ENCODE data around the gene DIPK1B.
A peak's percentile ranks its signal among the peaks of the same experiment; 100 is the strongest.

DIPK1B gene

GRCh38 chr9:136757751-136758140 is 45.4 kb downstream of the DIPK1B start:
- Histone ChIP-seq H3K36me3 (replicated peaks in 1 of 2; ENCODE audit: control insufficient read depth in 2 of 2, insufficient read depth in 2 of 2, low read length in 2 of 2) (no peaks in the 10 kb centered on the region), H3K4ac (ENCODE audit: low read length) (no peak overlapping the region), H2AFZ (ENCODE audit: low read length) (no peak overlapping the region), H3K79me1 (ENCODE audit: low read depth, low read length) (no peaks in the 10 kb centered on the region), H2BK5ac (ENCODE audit: low read length) (no peak overlapping the region), H3K4me3 (ENCODE audit: low read length in 2 of 2) (no peak overlapping the region), H4K8ac (ENCODE audit: low read depth, low read length) (no peak overlapping the region), H2AK5ac (ENCODE audit: low read depth, low read length) (peak overlapping the region; percentile 96), H2BK15ac (ENCODE audit: low read length) (peak overlapping the region; percentile 77), H3K4me1 (ENCODE audit: control insufficient read depth in 2 of 2, insufficient read depth in 1 of 2, low read depth in 1 of 2, low read length in 2 of 2) (peaks cover 5 to 9% of the 10 kb centered on the region in 2 donors), H3K27me3 (ENCODE audit: control insufficient read depth in 3 of 3, insufficient read depth in 3 of 3, low read depth in 1 of 3, low read length in 3 of 3) (peaks cover 0 to 2% (median 0%) of the 10 kb centered on the region in 3 experiments), H3K18ac (ENCODE audit: low read length) (no peak overlapping the region), H3K9ac (ENCODE audit: low read depth, low read length, poor library complexity) (no peak overlapping the region), H4K91ac (ENCODE audit: low read depth, low read length, poor library complexity) (no peak overlapping the region), H3K14ac (ENCODE audit: low read length) (no peak overlapping the region), H3K9me3 (replicated peaks in 1 of 2; ENCODE audit: control insufficient read depth in 2 of 2, insufficient read depth in 1 of 2, low read depth in 1 of 2, low read length in 2 of 2) (peaks cover 0 to 2% of the 10 kb centered on the region in 2 donors), H2BK120ac (ENCODE audit: low read depth, low read length) (no peak overlapping the region), H2BK12ac (ENCODE audit: low read length) (peak overlapping the region; percentile 90), H3K27ac (replicated peaks; ENCODE audit: low read length) (no peak overlapping the region), H3K4me2 (ENCODE audit: insufficient read depth, low read length, poor library complexity, severe bottlenecking) (no peak overlapping the region), H3K23ac (ENCODE audit: low read depth, low read length, poor library complexity) (peak overlapping the region; percentile 85)
- no CpG with 5 or more reads among the region's 20 CpGs for WGBS, 2 donors (ENCODE audit: extremely low coverage in 2 of 2, insufficient read length in 2 of 2, insufficient replicate concordance in 1 of 2)
- DNase-seq (ENCODE audit: low spot score) = no peak

DNA sequence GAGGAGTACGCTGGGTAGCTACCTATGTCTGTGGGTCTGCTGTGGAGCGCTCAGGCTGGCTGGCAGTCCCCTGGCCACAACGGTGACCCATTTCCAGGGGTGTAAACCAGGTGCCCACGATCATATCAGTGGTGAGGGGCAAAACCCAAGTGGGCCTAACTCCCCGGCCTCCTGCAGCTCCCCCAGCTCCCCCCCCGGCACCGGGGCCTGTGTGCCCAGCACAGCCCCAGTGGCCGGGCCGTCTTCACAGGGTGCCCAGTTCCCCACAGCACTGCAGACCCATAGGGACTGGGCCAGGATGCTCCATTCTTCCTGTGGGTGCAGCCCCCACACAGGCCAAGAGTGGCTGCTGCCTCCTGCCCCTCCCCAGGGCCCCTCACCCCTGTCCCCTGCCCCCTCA is 46.6 kb downstream of the DIPK1B start:
- H3K4me2 ChIP-seq (ENCODE audit: insufficient read depth, low read length, poor library complexity, severe bottlenecking) = no peak overlapping the region
- H3K4ac ChIP-seq (ENCODE audit: low read length) = no peak overlapping the region
- H2BK120ac ChIP-seq (ENCODE audit: low read depth, low read length) = no peak overlapping the region
- H3K23ac ChIP-seq (ENCODE audit: low read depth, low read length, poor library complexity) = no peak overlapping the region
- H3K27me3 ChIP-seq (ENCODE audit: control insufficient read depth in 3 of 3, insufficient read depth in 3 of 3, low read depth in 1 of 3, low read length in 3 of 3) = peaks cover 0 to 2% (median 0%) of the 10 kb centered on the region in 3 experiments
- H3K36me3 ChIP-seq (replicated peaks in 1 of 2; ENCODE audit: control insufficient read depth in 2 of 2, insufficient read depth in 2 of 2, low read length in 2 of 2) = no peaks in the 10 kb centered on the region
- peaks cover 11% of the 10 kb centered on the region in 2 donors for H3K4me1 ChIP-seq (ENCODE audit: control insufficient read depth in 2 of 2, insufficient read depth in 1 of 2, low read depth in 1 of 2, low read length in 2 of 2)
- no peak overlapping the region for H3K27ac ChIP-seq (replicated peaks; ENCODE audit: low read length)
- no peak overlapping the region for H4K91ac ChIP-seq (ENCODE audit: low read depth, low read length, poor library complexity)
- H2BK12ac ChIP-seq (ENCODE audit: low read length) = peak overlapping the region; percentile 24
- no peak overlapping the region for H3K9ac ChIP-seq (ENCODE audit: low read depth, low read length, poor library complexity)
- H3K79me1 ChIP-seq (ENCODE audit: low read depth, low read length) = no peaks in the 10 kb centered on the region
- H2BK5ac ChIP-seq (ENCODE audit: low read length) = no peak overlapping the region
- H3K4me3 ChIP-seq (ENCODE audit: low read length in 2 of 2) = no peak overlapping the region
- H2AFZ ChIP-seq (ENCODE audit: low read length) = no peak overlapping the region
- H4K8ac ChIP-seq (ENCODE audit: low read depth, low read length) = no peak overlapping the region
- WGBS, 2 donors (ENCODE audit: extremely low coverage in 2 of 2, insufficient read length in 2 of 2, insufficient replicate concordance in 1 of 2) = no CpG with 5 or more reads among the region's 9 CpGs
- H3K14ac ChIP-seq (ENCODE audit: low read length) = no peak overlapping the region
- peak overlapping the region; percentile 76 for H2BK15ac ChIP-seq (ENCODE audit: low read length)
- peak overlapping the region; percentile 92 for H2AK5ac ChIP-seq (ENCODE audit: low read depth, low read length)
- peak overlapping the region; percentile 13 for H3K18ac ChIP-seq (ENCODE audit: low read length)
- peaks cover 0 to 2% of the 10 kb centered on the region in 2 donors for H3K9me3 ChIP-seq (replicated peaks in 1 of 2; ENCODE audit: control insufficient read depth in 2 of 2, insufficient read depth in 1 of 2, low read depth in 1 of 2, low read length in 2 of 2)
- no peak for DNase-seq (ENCODE audit: low spot score)

DNA sequence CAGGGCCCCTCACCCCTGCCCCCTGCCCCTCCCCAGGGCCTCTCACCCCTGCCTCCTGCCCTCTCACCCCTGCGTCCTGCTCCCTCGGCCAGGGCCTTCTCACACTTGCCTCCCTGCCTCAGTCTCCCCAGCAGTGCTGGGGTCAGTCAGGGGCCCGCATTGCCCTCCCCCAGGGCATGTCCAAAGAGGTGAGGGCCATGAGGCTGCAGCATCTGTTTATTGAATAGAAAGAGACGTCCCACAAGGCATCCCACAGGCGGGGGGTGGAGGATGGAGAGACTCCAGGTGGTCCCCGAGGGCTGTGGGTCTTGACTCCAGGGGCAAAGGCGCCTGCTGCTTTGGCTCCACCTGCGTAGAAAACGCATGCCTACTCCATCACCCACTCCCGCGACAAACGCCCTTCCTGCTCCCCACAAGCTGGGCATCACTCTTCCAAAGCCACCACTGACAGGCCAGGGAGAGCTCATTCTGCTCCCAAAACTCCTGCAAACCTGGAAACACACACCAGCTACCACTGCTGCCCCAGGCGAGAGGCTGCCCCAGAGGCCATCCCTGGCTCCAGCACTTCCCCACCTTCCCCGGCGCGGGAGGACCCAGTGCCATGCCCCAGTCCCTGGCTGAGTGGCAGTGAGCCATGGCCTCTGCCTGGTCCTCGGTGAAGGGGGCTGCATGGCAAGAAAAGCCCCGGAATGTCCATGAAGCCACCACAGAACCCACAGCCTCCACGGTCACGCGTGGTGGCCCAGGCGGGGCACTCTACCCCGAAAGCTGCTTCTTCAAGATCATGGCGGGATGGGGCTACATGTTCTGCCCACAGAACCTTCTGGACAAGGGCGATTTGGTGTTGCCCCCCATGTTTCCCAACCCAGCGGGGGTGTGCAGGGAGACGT is 47.3 kb downstream of the DIPK1B start:
- DNase-seq (ENCODE audit: low spot score) = no peak
- peak overlapping the region; percentile 76 for H2BK15ac ChIP-seq (ENCODE audit: low read length)
- H3K27ac ChIP-seq (replicated peaks; ENCODE audit: low read length) = no peak overlapping the region
- no peak overlapping the region for H4K91ac ChIP-seq (ENCODE audit: low read depth, low read length, poor library complexity)
- H3K4me1 ChIP-seq (ENCODE audit: control insufficient read depth in 2 of 2, insufficient read depth in 1 of 2, low read depth in 1 of 2, low read length in 2 of 2) = peaks cover 11% of the 10 kb centered on the region in 2 donors
- no peaks in the 10 kb centered on the region for H3K36me3 ChIP-seq (replicated peaks in 1 of 2; ENCODE audit: control insufficient read depth in 2 of 2, insufficient read depth in 2 of 2, low read length in 2 of 2)
- no peak overlapping the region for H2BK120ac ChIP-seq (ENCODE audit: low read depth, low read length)
- H2AFZ ChIP-seq (ENCODE audit: low read length) = peak overlapping the region; percentile 92
- no peak overlapping the region for H3K4ac ChIP-seq (ENCODE audit: low read length)
- no peak overlapping the region for H3K4me2 ChIP-seq (ENCODE audit: insufficient read depth, low read length, poor library complexity, severe bottlenecking)
- H2AK5ac ChIP-seq (ENCODE audit: low read depth, low read length) = peak overlapping the region; percentile 92
- peak overlapping the region; percentile 43 for H3K23ac ChIP-seq (ENCODE audit: low read depth, low read length, poor library complexity)
- H3K14ac ChIP-seq (ENCODE audit: low read length) = peak overlapping the region; percentile 82
- no CpG with 5 or more reads among the region's 27 CpGs for WGBS, 2 donors (ENCODE audit: extremely low coverage in 2 of 2, insufficient read length in 2 of 2, insufficient replicate concordance in 1 of 2)
- peak overlapping the region; percentile 80 for H3K18ac ChIP-seq (ENCODE audit: low read length)
- H3K9me3 ChIP-seq (replicated peaks in 1 of 2; ENCODE audit: control insufficient read depth in 2 of 2, insufficient read depth in 1 of 2, low read depth in 1 of 2, low read length in 2 of 2) = peaks cover 0 to 2% of the 10 kb centered on the region in 2 donors
- peak overlapping the region; percentile 92 for H4K8ac ChIP-seq (ENCODE audit: low read depth, low read length)
- H3K9ac ChIP-seq (ENCODE audit: low read depth, low read length, poor library complexity) = peak overlapping the region; percentile 44
- H3K79me1 ChIP-seq (ENCODE audit: low read depth, low read length) = no peaks in the 10 kb centered on the region
- no peak overlapping the region for H3K4me3 ChIP-seq (ENCODE audit: low read length in 2 of 2)
- H3K27me3 ChIP-seq (ENCODE audit: control insufficient read depth in 3 of 3, insufficient read depth in 3 of 3, low read depth in 1 of 3, low read length in 3 of 3) = no peaks in the 10 kb centered on the region
- peak overlapping the region; percentile 84 for H2BK12ac ChIP-seq (ENCODE audit: low read length)
- peak overlapping the region; percentile 90 for H2BK5ac ChIP-seq (ENCODE audit: low read length)

DNA sequence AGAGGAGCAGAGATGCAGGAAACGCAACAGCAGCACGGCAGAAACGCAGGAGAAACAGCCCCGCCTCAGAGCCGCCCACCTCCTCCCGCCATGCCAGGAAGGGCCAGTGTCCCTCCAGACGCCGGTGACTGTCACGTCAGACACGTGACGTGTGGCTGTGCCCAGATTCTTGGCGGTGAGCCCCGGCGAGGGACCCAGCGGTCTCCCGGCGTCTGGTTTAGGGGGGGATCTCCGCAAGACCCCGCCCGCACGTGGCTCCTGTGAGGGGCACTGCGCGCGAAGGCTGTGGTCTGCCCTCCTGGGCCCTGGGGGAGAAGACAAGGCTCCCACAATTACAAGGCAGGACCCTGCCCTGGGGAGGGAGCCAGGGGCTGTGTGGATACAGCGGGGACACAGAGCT is 48.1 kb downstream of the DIPK1B start:
- H3K23ac ChIP-seq (ENCODE audit: low read depth, low read length, poor library complexity) = no peak overlapping the region
- H3K4me2 ChIP-seq (ENCODE audit: insufficient read depth, low read length, poor library complexity, severe bottlenecking) = no peak overlapping the region
- no CpG with 5 or more reads among the region's 25 CpGs for WGBS, 2 donors (ENCODE audit: extremely low coverage in 2 of 2, insufficient read length in 2 of 2, insufficient replicate concordance in 1 of 2)
- H3K4me1 ChIP-seq (ENCODE audit: control insufficient read depth in 2 of 2, insufficient read depth in 1 of 2, low read depth in 1 of 2, low read length in 2 of 2) = peaks cover 11% of the 10 kb centered on the region in 2 donors
- H3K18ac ChIP-seq (ENCODE audit: low read length) = peak overlapping the region; percentile 6
- no peak overlapping the region for H3K4ac ChIP-seq (ENCODE audit: low read length)
- H3K27ac ChIP-seq (replicated peaks; ENCODE audit: low read length) = no peak overlapping the region
- H3K9me3 ChIP-seq (replicated peaks in 1 of 2; ENCODE audit: control insufficient read depth in 2 of 2, insufficient read depth in 1 of 2, low read depth in 1 of 2, low read length in 2 of 2) = peaks cover 0 to 2% of the 10 kb centered on the region in 2 donors
- no peaks in the 10 kb centered on the region for H3K79me1 ChIP-seq (ENCODE audit: low read depth, low read length)
- H3K4me3 ChIP-seq (ENCODE audit: low read length in 2 of 2) = no peak overlapping the region
- no peak overlapping the region for H3K14ac ChIP-seq (ENCODE audit: low read length)
- no peak overlapping the region for H2BK120ac ChIP-seq (ENCODE audit: low read depth, low read length)
- H2BK12ac ChIP-seq (ENCODE audit: low read length) = no peak overlapping the region
- H2BK15ac ChIP-seq (ENCODE audit: low read length) = peak overlapping the region; percentile 76
- no peak overlapping the region for H4K8ac ChIP-seq (ENCODE audit: low read depth, low read length)
- H2BK5ac ChIP-seq (ENCODE audit: low read length) = no peak overlapping the region
- peak overlapping the region; percentile 38 for H3K9ac ChIP-seq (ENCODE audit: low read depth, low read length, poor library complexity)
- peaks cover 0 to 3% (median 0%) of the 10 kb centered on the region in 3 experiments for H3K27me3 ChIP-seq (ENCODE audit: control insufficient read depth in 3 of 3, insufficient read depth in 3 of 3, low read depth in 1 of 3, low read length in 3 of 3)
- peak overlapping the region; percentile 7 for H2AK5ac ChIP-seq (ENCODE audit: low read depth, low read length)
- no peak overlapping the region for H4K91ac ChIP-seq (ENCODE audit: low read depth, low read length, poor library complexity)
- peak overlapping the region; percentile 92 for H2AFZ ChIP-seq (ENCODE audit: low read length)
- no peak for DNase-seq (ENCODE audit: low spot score)
- no peaks in the 10 kb centered on the region for H3K36me3 ChIP-seq (replicated peaks in 1 of 2; ENCODE audit: control insufficient read depth in 2 of 2, insufficient read depth in 2 of 2, low read length in 2 of 2)
